ENCODE measurements around the gene RILP.

The RILP gene

GRCh38 chr17:1612400-1612799 lies 37.3 kb downstream of the RILP start:
- H3K36me3 ChIP-seq (replicated peaks; ENCODE audit: insufficient read depth, low read length) = no peaks in the 10 kb centered on the region
- no peak overlapping the region for H3K9ac ChIP-seq (ENCODE audit: low read length)
- H3K27ac ChIP-seq (ENCODE audit: low read length) = no peak overlapping the region
- no peak overlapping the region for H3K4me3 ChIP-seq (ENCODE audit: low read length)
- no peaks in the 10 kb centered on the region for H3K79me2 ChIP-seq (ENCODE audit: low read length)
- H3K9me2 ChIP-seq (replicated peaks; ENCODE audit: insufficient read depth, low read length) = no peaks in the 10 kb centered on the region
- no peaks in the 10 kb centered on the region for H3K27me3 ChIP-seq (replicated peaks; ENCODE audit: insufficient read depth, low read length)
- no peak for DNase-seq
- H2AFZ ChIP-seq (ENCODE audit: low read length) = no peak overlapping the region
- no peaks in the 10 kb centered on the region for H3K4me1 ChIP-seq (ENCODE audit: low read length)
- no peaks in the 10 kb centered on the region for H3F3A ChIP-seq (ENCODE audit: insufficient read depth, low read length)
- no peak overlapping the region for H3K4me2 ChIP-seq (ENCODE audit: low read depth, low read length)
- no peak for TF ChIP-seq EZH2 (optimal IDR thresholded peaks at IDR 0.05; ENCODE audit: low read depth, low read length)
- TF ChIP-seq CTCF (IDR thresholded peaks at IDR 0.05; ENCODE audit: low read length) = no peak
- no peak for TF ChIP-seq EZH2phosphoT487 (IDR thresholded peaks at IDR 0.05; ENCODE audit: low read length)
- H3K9me3 ChIP-seq (replicated peaks; ENCODE audit: insufficient read depth, low read length) = no peaks in the 10 kb centered on the region
- H4K20me1 ChIP-seq (ENCODE audit: insufficient read depth, low read length) = no peaks in the 10 kb centered on the region

- no peaks in the 10 kb centered on the region for H3K79me2 ChIP-seq (ENCODE audit: low read length)
- H3F3A ChIP-seq (ENCODE audit: insufficient read depth, low read length) = no peaks in the 10 kb centered on the region
- DNase-seq = no peak
- H3K9me2 ChIP-seq (replicated peaks; ENCODE audit: insufficient read depth, low read length) = no peaks in the 10 kb centered on the region
- no peak overlapping the region for H3K9ac ChIP-seq (ENCODE audit: low read length)
- no peaks in the 10 kb centered on the region for H3K4me1 ChIP-seq (ENCODE audit: low read length)
- H3K9me3 ChIP-seq (replicated peaks; ENCODE audit: insufficient read depth, low read length) = no peaks in the 10 kb centered on the region
- H3K27ac ChIP-seq (ENCODE audit: low read length) = no peak overlapping the region
- TF ChIP-seq CTCF (IDR thresholded peaks at IDR 0.05; ENCODE audit: low read length) (no peak), EZH2 (optimal IDR thresholded peaks at IDR 0.05; ENCODE audit: low read depth, low read length) (no peak), EZH2phosphoT487 (IDR thresholded peaks at IDR 0.05; ENCODE audit: low read length) (no peak)
- no peaks in the 10 kb centered on the region for H4K20me1 ChIP-seq (ENCODE audit: insufficient read depth, low read length)
- H3K27me3 ChIP-seq (replicated peaks; ENCODE audit: insufficient read depth, low read length) = no peaks in the 10 kb centered on the region
- H3K4me2 ChIP-seq (ENCODE audit: low read depth, low read length) = no peak overlapping the region
- H3K4me3 ChIP-seq (ENCODE audit: low read length) = no peak overlapping the region
- H2AFZ ChIP-seq (ENCODE audit: low read length) = no peak overlapping the region
- no peaks in the 10 kb centered on the region for H3K36me3 ChIP-seq (replicated peaks; ENCODE audit: insufficient read depth, low read length)
Measured at GRCh38 chr17:1611715-1612114, 38.0 kb downstream of the RILP start.

GRCh38 chr17:1608676-1609075 lies 41.0 kb downstream of the RILP start:
- TF ChIP-seq CTCF (IDR thresholded peaks at IDR 0.05; ENCODE audit: low read length) = no peak
- no peak for TF ChIP-seq EZH2 (optimal IDR thresholded peaks at IDR 0.05; ENCODE audit: low read depth, low read length)
- TF ChIP-seq EZH2phosphoT487 (IDR thresholded peaks at IDR 0.05; ENCODE audit: low read length) = no peak
- no peak overlapping the region for H3K27ac ChIP-seq (ENCODE audit: low read length)
- no peaks in the 10 kb centered on the region for H4K20me1 ChIP-seq (ENCODE audit: insufficient read depth, low read length)
- no peaks in the 10 kb centered on the region for H3K36me3 ChIP-seq (replicated peaks; ENCODE audit: insufficient read depth, low read length)
- no peaks in the 10 kb centered on the region for H3K9me2 ChIP-seq (replicated peaks; ENCODE audit: insufficient read depth, low read length)
- H3K79me2 ChIP-seq (ENCODE audit: low read length) = no peaks in the 10 kb centered on the region
- no peak for DNase-seq
- H3K4me2 ChIP-seq (ENCODE audit: low read depth, low read length) = no peak overlapping the region
- H3K4me1 ChIP-seq (ENCODE audit: low read length) = no peaks in the 10 kb centered on the region
- H3K9me3 ChIP-seq (replicated peaks; ENCODE audit: insufficient read depth, low read length) = no peaks in the 10 kb centered on the region
- no peak overlapping the region for H3K9ac ChIP-seq (ENCODE audit: low read length)
- no peaks in the 10 kb centered on the region for H3K27me3 ChIP-seq (replicated peaks; ENCODE audit: insufficient read depth, low read length)
- no peak overlapping the region for H2AFZ ChIP-seq (ENCODE audit: low read length)
- H3F3A ChIP-seq (ENCODE audit: insufficient read depth, low read length) = no peaks in the 10 kb centered on the region
- no peak overlapping the region for H3K4me3 ChIP-seq (ENCODE audit: low read length)

All from MM.1S (cell line).